GM18861 (cell line): Measurements from ENCODE around the gene TANGO2.

Experiments used
- ATAC-seq: cut with Tn5 transposase; IDR thresholded peaks from one replicate; pipeline ENCODE4 v1.9.1; 2021; ENCODE audit not compliant: unreplicated experiment

Gene TANGO2

GRCh38 chr22:19982991-19983578 is 37.8 kb upstream of the TANGO2 start:
- no peak for ATAC-seq

- ATAC-seq, result no peak
These were observed 37.2 kb upstream of the TANGO2 start for GRCh38 chr22:19983741-19984140.

- ATAC-seq, result no peak
These were observed 36.6 kb upstream of the TANGO2 start for GRCh38 chr22:19984201-19984753.

GRCh38 chr22:19984851-19985811 is 35.8 kb upstream of the TANGO2 start:
- ATAC-seq, result no peak

GRCh38 chr22:19986011-19986409 is 34.9 kb upstream of the TANGO2 start:
- ATAC-seq, result no peak

GRCh38 chr22:19986410-19987341 is 34.2 kb upstream of the TANGO2 start:
- ATAC-seq, result no peak

- no peak for ATAC-seq
These were observed 33.3 kb upstream of the TANGO2 start for GRCh38 chr22:19987394-19988306.

GRCh38 chr22:19988331-19988808 is 32.5 kb upstream of the TANGO2 start:
- no peak for ATAC-seq

GRCh38 chr22:19988965-19989724 is 31.8 kb upstream of the TANGO2 start:
- no peak for ATAC-seq

- no peak for ATAC-seq
These were observed 31.2 kb upstream of the TANGO2 start for GRCh38 chr22:19989725-19990067.

- no peak for ATAC-seq
These were observed 30.7 kb upstream of the TANGO2 start for GRCh38 chr22:19990188-19990587.

GRCh38 chr22:19990609-19991394 is 30.1 kb upstream of the TANGO2 start:
- ATAC-seq, result no peak

GRCh38 chr22:19991395-19991644 is 29.6 kb upstream of the TANGO2 start:
- no peak for ATAC-seq

GRCh38 chr22:19991645-19992451 is 29.1 kb upstream of the TANGO2 start:
- ATAC-seq, result no peak

- ATAC-seq, result no peak
These were observed 28.4 kb upstream of the TANGO2 start for GRCh38 chr22:19992481-19992911.

GRCh38 chr22:19992921-19993355 is 28.0 kb upstream of the TANGO2 start:
- ATAC-seq, result no peak

GRCh38 chr22:19993926-19994325 is 27.0 kb upstream of the TANGO2 start:
- no peak for ATAC-seq
